Dendritic cell treated with granulocyte-macrophage colony-stimulating factor and Interleukin-4, amounts not matched to agents 40 ng/mL and 50 ng/mL, for 4 days (primary cell): ENCODE data around the gene AVP.
A peak's percentile ranks its signal among the peaks of the same experiment; 100 is the strongest.
"Not testable (repeated sequence)": the region's sequence is repeated elsewhere in the genome, so short reads cannot be mapped to it uniquely, and the experiment has no call there.

ENCODE experiments used
- H3K27ac Mint-ChIP-seq: one replicate; pipeline ENCODE4 v1.8.0; 2022; ENCODE audit warnings: mild to moderate bottlenecking, mixed read lengths
- H3K27me3 Mint-ChIP-seq: one replicate; pipeline ENCODE4 v1.8.0; 2022; ENCODE audit warnings: mild to moderate bottlenecking, mixed read lengths
- H3K36me3 Mint-ChIP-seq: one replicate; pipeline ENCODE4 v1.8.0; 2022; ENCODE audit warnings: low read depth, mixed read lengths
- H3K4me1 Mint-ChIP-seq: one replicate; pipeline ENCODE4 v1.8.0; 2022; ENCODE audit warnings: low read depth, mixed read lengths
- H3K4me3 Mint-ChIP-seq: one replicate; pipeline ENCODE4 v1.8.0; 2022; ENCODE audit warnings: mild to moderate bottlenecking, moderate library complexity, mixed read lengths
- H3K9me3 Mint-ChIP-seq: one replicate; pipeline ENCODE4 v1.8.0; 2022; ENCODE audit warnings: mixed read lengths
- intact Hi-C: fragments of 100-400 bp; cut with micrococcal nuclease; formaldehyde crosslinking; loops from one replicate; pipeline ENCODE4 v1.15.0; 2022

The AVP gene

GRCh38 chr20:3121271-3121911 is 36.9 kb upstream of the AVP start:
- Mint-ChIP-seq H3K27me3 (no peaks in the 10 kb centered on the region), H3K4me1 (peaks cover 21% of the 10 kb centered on the region), H3K27ac (peak overlapping the region; percentile 50), H3K36me3 (peaks cover 88% of the 10 kb centered on the region), H3K4me3 (no peak overlapping the region), H3K9me3 (peaks cover 42% of the 10 kb centered on the region)
- intact Hi-C loops: no loop called here

- Mint-ChIP-seq H3K4me3 (no peak overlapping the region), H3K27ac (no peak overlapping the region), H3K9me3 (peaks cover 22% of the 10 kb centered on the region), H3K36me3 (peaks cover 82% of the 10 kb centered on the region), H3K4me1 (peaks cover 21% of the 10 kb centered on the region), H3K27me3 (no peaks in the 10 kb centered on the region)
- intact Hi-C loops: no loop called here
Observed at GRCh38 chr20:3119044-3119443, 34.5 kb upstream of the AVP start.

GRCh38 chr20:3117839-3118379 is 33.4 kb upstream of the AVP start:
- peaks cover 10% of the 10 kb centered on the region for H3K9me3 Mint-ChIP-seq
- intact Hi-C loops, H3K27me3 Mint-ChIP-seq, H3K27ac Mint-ChIP-seq, H3K4me3 Mint-ChIP-seq: not testable (repeated sequence)
- peaks cover 82% of the 10 kb centered on the region for H3K36me3 Mint-ChIP-seq
- peaks cover 32% of the 10 kb centered on the region for H3K4me1 Mint-ChIP-seq

GRCh38 chr20:3116341-3116740 is 31.8 kb upstream of the AVP start:
- intact Hi-C loops: no loop called here
- H3K4me3 Mint-ChIP-seq: no peak overlapping the region
- H3K27ac Mint-ChIP-seq: no peak overlapping the region
- H3K4me1 Mint-ChIP-seq: peaks cover 23% of the 10 kb centered on the region
- no peaks in the 10 kb centered on the region for H3K27me3 Mint-ChIP-seq
- H3K36me3 Mint-ChIP-seq: peaks cover 82% of the 10 kb centered on the region
- no peaks in the 10 kb centered on the region for H3K9me3 Mint-ChIP-seq

- Mint-ChIP-seq H3K4me1 (peaks cover 16% of the 10 kb centered on the region), H3K4me3 (no peak overlapping the region), H3K27ac (no peak overlapping the region), H3K9me3 (no peaks in the 10 kb centered on the region), H3K27me3 (no peaks in the 10 kb centered on the region), H3K36me3 (peaks cover 82% of the 10 kb centered on the region)
- intact Hi-C loops: loop anchor here (1.0 kb wide), 1 partner anchor 61 kb away; no protein-coding TSS in a partner anchor
Observed at GRCh38 chr20:3115190-3116107, 30.9 kb upstream of the AVP start.

- Mint-ChIP-seq H3K4me3 (no peak overlapping the region), H3K4me1 (peaks cover 11% of the 10 kb centered on the region), H3K27me3 (no peaks in the 10 kb centered on the region), H3K36me3 (peaks cover 89% of the 10 kb centered on the region), H3K9me3 (no peaks in the 10 kb centered on the region), H3K27ac (no peak overlapping the region)
- intact Hi-C loops: no loop called here
Observed at GRCh38 chr20:3111995-3112394, 27.5 kb upstream of the AVP start.

- Mint-ChIP-seq H3K36me3 (peaks cover 88% of the 10 kb centered on the region), H3K4me1 (peaks cover 11% of the 10 kb centered on the region), H3K27me3 (no peaks in the 10 kb centered on the region), H3K27ac (no peak overlapping the region), H3K9me3 (no peaks in the 10 kb centered on the region), H3K4me3 (no peak overlapping the region)
- intact Hi-C loops: no loop called here
Observed at GRCh38 chr20:3111507-3111906, 27.0 kb upstream of the AVP start.

GRCh38 chr20:3109350-3110302 is 25.1 kb upstream of the AVP start:
- H3K27ac Mint-ChIP-seq: no peak overlapping the region
- intact Hi-C loops: no loop called here
- peaks cover 77% of the 10 kb centered on the region for H3K36me3 Mint-ChIP-seq
- H3K4me3 Mint-ChIP-seq: no peak overlapping the region
- no peaks in the 10 kb centered on the region for H3K9me3 Mint-ChIP-seq
- H3K4me1 Mint-ChIP-seq: peaks cover 11% of the 10 kb centered on the region
- no peaks in the 10 kb centered on the region for H3K27me3 Mint-ChIP-seq

GRCh38 chr20:3107464-3108025 is 23.0 kb upstream of the AVP start:
- Mint-ChIP-seq H3K4me1 (peaks cover 5% of the 10 kb centered on the region), H3K9me3 (no peaks in the 10 kb centered on the region), H3K27me3 (peaks cover 8% of the 10 kb centered on the region), H3K27ac (no peak overlapping the region), H3K4me3 (no peak overlapping the region), H3K36me3 (peaks cover 56% of the 10 kb centered on the region)
- intact Hi-C loops: no loop called here

GRCh38 chr20:3106658-3107463 is 22.3 kb upstream of the AVP start:
- Mint-ChIP-seq H3K4me1 (peaks cover 12% of the 10 kb centered on the region), H3K4me3 (no peak overlapping the region), H3K27ac (no peak overlapping the region), H3K36me3 (peaks cover 49% of the 10 kb centered on the region), H3K27me3 (peaks cover 13% of the 10 kb centered on the region), H3K9me3 (no peaks in the 10 kb centered on the region)
- intact Hi-C loops: no loop called here

GRCh38 chr20:3106185-3106584 is 21.7 kb upstream of the AVP start:
- Mint-ChIP-seq H3K4me1 (peaks cover 14% of the 10 kb centered on the region), H3K27me3 (peaks cover 16% of the 10 kb centered on the region), H3K27ac (no peak overlapping the region), H3K9me3 (no peaks in the 10 kb centered on the region), H3K36me3 (peaks cover 43% of the 10 kb centered on the region), H3K4me3 (no peak overlapping the region)
- intact Hi-C loops: no loop called here

GRCh38 chr20:3105256-3106137 is 21.0 kb upstream of the AVP start:
- intact Hi-C loops: no loop called here
- no peaks in the 10 kb centered on the region for H3K9me3 Mint-ChIP-seq
- no peak overlapping the region for H3K27ac Mint-ChIP-seq
- peaks cover 16% of the 10 kb centered on the region for H3K27me3 Mint-ChIP-seq
- peaks cover 36% of the 10 kb centered on the region for H3K36me3 Mint-ChIP-seq
- peaks cover 14% of the 10 kb centered on the region for H3K4me1 Mint-ChIP-seq
- H3K4me3 Mint-ChIP-seq: no peak overlapping the region
